SW 1271 (cell line): Measurements from ENCODE around the gene BARX1.
"Not testable (repeated sequence)": the region's sequence is repeated elsewhere in the genome, so short reads cannot be mapped to it uniquely, and the experiment has no call there.

Experiments
- DNase-seq, 2 experiments: peaks; one replicate each; lab custom pipeline; 2025; lab: John Stamatoyannopoulos, UW

The BARX1 gene

GRCh38 chr9:93955111-93955980 is at the start of gene BARX1:
TSS of gene BARX1 (minus strand) at chr9:93955355. CDS start at chr9:93955146, 209 bp downstream.
- DNase-seq: peak in 1 of 2 experiments; percentile 28

- DNase-seq: peak in 1 of 2 experiments; percentile 60
These were observed 47.4 kb upstream of the BARX1 start for GRCh38 chr9:94002316-94003140.

DNA sequence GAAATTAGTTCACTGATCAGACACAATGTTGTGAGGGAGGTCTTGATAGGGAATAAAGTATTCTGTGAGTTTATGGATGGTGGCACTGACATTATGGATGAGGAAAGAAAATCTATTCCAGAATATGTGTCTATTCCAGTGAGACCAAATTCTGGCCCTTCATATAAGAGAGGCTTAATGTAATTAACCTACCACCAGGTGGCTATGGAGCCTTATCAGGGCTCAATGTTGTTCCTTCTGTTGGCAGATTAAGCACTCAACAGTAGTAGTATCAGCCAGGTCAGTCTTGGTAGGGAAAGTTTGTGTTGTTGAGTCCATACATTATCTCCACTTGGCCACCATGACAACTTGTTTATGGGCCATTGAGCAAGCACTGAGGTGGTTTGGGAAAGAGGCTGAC is 41.7 kb upstream of the BARX1 start:
- no peak for DNase-seq

GRCh38 chr9:93996367-93996766 is 41.2 kb upstream of the BARX1 start:
- DNase-seq: no peak

GRCh38 chr9:93994545-93994944 is 39.4 kb upstream of the BARX1 start:
- DNase-seq: no peak

DNA sequence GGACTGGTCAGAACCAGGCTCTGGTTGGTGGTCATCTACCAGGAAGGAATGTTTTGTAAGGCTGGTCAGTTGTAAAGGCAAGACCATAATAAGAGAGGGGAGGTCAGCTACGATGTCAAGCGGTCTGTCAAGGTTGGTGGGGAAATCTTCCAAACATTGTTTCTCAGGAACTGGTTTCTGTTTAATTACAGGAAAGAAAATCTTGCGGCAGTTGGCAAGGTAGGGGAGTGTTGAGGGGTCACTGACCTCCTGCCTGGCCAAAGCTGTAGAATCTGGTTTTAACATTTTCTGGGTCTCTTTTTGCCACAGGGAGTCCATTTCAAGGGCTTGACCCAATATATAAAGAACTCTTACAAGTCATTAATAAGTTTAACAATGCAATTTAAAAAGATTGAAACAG is 39.0 kb upstream of the BARX1 start:
- no peak for DNase-seq

DNA sequence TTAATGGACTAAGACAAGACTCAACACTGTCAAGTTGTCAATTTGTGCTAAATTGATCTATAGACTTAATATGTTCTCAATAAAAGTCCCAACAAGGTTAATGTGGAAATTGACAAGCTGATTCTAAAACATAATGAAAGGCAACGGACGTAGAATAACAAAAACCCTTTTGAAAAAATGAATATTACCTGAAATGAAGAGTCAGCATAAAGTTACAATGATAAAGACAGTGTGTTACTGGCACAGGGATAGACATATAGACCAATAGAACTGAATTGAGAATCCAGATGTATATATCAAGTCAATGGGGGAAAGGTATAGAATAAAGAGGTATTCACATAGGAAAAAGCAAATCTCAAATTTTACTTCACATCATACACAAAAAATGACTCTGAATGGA is 37.7 kb upstream of the BARX1 start:
- no peak for DNase-seq

- no peak for DNase-seq
These were observed 35.3 kb upstream of the BARX1 start for GRCh38 chr9:93990448-93990847.

GRCh38 chr9:93988056-93988455 is 32.9 kb upstream of the BARX1 start:
- DNase-seq: no peak

GRCh38 chr9:93984860-93985259 is 29.7 kb upstream of the BARX1 start:
- DNase-seq: no peak

GRCh38 chr9:93983875-93984274 is 28.7 kb upstream of the BARX1 start:
- no peak for DNase-seq

DNA sequence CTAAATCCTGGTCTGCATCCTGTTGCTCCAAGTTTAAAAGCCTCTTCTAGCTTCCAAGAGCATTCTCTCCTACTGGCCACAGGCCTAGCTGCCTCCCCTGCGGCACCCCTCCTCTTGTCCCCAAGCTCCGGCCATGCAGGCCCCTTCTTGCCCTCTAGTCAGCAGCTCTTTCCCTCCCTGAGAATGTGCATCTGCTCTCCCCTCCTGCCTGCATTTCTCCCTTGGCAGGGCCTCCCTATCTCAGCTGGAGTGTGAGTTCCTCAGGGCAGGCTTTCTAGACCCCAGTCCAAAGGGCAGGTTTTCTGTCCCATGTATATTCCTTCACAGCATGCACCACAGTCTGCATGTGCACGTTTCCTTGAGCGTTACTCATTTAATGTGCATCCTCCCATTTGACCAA is 24.6 kb upstream of the BARX1 start:
- DNase-seq: no peak

GRCh38 chr9:93978551-93978950 is 23.4 kb upstream of the BARX1 start:
- DNase-seq: no peak

DNA sequence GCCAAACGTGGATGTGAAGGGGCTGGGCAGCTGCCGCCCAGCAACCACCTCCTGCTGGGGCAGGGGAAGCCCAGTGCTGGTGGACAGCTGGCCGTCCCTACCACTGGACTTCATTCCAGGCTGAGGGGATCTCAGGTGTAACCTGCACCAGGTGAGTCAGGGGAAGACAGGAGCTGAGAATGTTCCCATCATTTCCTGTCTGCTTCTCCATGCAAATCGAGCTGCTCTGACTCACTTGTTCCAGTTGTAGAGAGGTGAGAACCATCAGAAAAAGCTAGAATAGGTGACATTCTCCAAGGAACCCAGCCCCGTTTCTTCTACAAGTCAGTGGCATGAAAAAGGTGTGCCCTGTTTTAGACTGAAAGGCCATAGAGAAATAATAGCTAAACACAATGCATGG is 21.8 kb upstream of the BARX1 start:
- DNase-seq: no peak

- DNase-seq: no peak
These were observed 20.9 kb upstream of the BARX1 start for GRCh38 chr9:93976081-93976480.

DNA sequence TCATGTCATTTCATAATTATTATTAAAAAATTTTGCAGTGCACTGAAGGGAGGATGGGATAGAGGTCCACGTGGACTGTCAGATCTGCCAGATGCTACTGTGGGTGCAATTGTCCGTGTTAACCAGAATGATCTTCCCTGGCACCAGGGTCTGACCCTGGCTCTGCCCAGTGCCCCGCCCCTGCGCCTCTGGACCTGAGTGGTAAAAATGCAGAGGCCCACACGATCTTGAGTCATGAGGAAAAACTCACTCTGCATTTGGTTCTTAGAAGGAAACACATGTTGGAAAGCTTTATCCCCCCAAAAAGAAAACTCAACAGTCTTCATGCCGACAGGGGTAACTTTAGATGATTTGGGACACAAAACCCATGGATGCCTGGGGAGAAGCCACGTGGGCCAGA is 20.1 kb upstream of the BARX1 start:
- DNase-seq: no peak

GRCh38 chr9:93974151-93974550 is 19.0 kb upstream of the BARX1 start:
- no peak for DNase-seq

DNA sequence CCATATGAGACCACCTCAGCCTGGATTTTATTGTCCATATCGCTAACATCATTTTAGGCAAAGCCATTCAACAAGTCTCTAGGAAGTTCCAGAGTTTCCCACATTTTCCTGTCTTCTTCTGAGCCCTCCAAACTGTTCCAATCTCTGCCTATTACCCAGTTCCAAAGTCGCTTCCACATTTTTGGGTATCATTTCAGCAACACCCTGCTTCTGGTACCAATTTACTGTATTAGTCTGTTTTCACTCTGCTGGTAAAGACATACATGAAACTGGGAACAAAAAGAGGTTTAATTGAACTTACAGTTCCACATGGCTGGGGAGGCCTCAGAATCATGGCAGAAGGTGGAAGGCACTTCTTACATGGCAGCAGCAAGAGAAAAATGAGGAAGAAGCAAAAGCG is 17.5 kb upstream of the BARX1 start:
- not testable (repeated sequence) for DNase-seq

DNA sequence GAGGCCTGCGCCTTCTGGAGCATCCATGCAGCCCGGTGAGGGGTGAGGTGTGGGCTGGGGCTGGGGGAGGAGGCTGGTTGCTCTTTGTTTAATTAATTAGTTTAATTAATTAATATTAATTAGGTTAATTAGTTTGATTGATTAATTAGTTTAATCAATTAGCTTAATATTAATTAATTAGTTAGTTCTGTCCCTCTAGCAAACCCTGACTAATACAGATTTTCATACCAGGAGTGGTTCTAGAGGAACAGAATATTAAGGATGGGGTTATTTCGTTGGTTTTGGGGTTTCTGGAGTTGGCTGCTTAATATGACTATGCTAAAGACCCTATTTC is 14.1 kb upstream of the BARX1 start:
- DNase-seq: no peak

DNA sequence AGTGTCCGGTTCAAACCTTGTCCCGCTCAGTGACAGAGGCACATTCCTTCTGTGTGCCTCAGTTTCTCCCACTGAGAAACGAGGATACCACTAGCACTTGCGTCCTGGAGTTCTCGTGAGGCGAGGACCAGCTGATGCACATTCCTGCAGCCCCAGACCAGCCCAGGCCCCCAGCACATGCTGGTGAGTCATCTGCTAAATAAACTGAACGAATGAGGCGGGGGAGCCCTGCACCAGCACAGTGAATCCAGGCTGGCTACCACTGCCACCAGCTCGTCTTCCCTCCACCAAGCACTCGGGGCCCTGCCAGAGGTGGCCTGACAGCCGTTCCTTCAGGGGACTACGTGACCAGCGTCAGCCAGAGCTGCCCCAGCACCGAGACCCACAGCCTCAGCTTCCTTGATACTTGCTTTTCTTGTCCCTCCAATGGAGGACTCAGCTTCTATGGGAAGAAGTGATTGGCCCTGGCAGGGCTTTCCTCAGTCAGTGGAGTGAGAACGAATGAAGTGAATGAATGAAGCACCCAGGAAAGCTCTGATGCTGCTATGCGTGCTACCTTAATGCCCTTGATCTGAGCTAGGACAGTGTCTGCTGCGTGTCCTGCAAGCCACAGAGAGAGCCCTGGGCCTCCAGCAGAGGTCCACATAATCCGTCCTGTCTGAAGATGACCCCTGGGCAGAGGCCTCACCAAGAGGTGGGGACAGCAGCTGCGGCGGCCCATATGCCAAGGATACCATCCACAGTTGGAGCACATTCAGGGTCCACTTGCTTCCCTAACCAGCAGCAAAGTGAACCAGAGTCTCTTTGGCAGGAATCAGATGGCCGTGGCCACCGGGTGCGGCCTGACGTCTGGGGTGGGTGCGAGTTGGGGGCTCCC is 13.5 kb upstream of the BARX1 start:
- no peak for DNase-seq

GRCh38 chr9:93967020-93967803 is 12.1 kb upstream of the BARX1 start:
- no peak for DNase-seq
